SK-N-SH treated with all-trans-retinoic acid at 6 μM for 48 hours (cell line): ENCODE results near the gene EPN1.

Experiments
- ARNTL ChIP-seq: fragments of 450-650 bp; formaldehyde crosslinking; IDR thresholded peaks from 2 replicates; pipeline ENCODE4 v1.5.0; 2020; ENCODE audit warnings: low read depth, mild to moderate bottlenecking, moderate library complexity, borderline replicate concordance
- ESRRG ChIP-seq: fragments of 250-450 bp; sonication (Bioruptor Pico); IDR thresholded peaks from 2 replicates; pipeline ENCODE4 v1.6.1; 2021; ENCODE audit warnings: mild to moderate bottlenecking
- ISL1 ChIP-seq: fragments of 250-450 bp; sonication (Bioruptor Pico); IDR thresholded peaks from 2 replicates; pipeline ENCODE4 v2.1.2; 2022; ENCODE audit warnings: mild to moderate bottlenecking, moderate library complexity
- PATZ1 ChIP-seq: fragments of 250-450 bp; sonication (Bioruptor Pico); IDR thresholded peaks from 2 replicates; pipeline ENCODE4 v1.8.0; 2020; ENCODE audit warnings: mild to moderate bottlenecking, moderate library complexity, borderline replicate concordance
- POU6F1 ChIP-seq: fragments of 250-450 bp; sonication (Bioruptor Pico); IDR thresholded peaks from 2 replicates; pipeline ENCODE4 v1.8.0; 2021; ENCODE audit warnings: low read depth, mild to moderate bottlenecking, moderate library complexity, borderline replicate concordance
- RARB ChIP-seq: fragments of 250-450 bp; sonication (Bioruptor Pico); IDR thresholded peaks from 2 replicates; pipeline ENCODE4 v1.8.0; 2021; ENCODE audit warnings: mild to moderate bottlenecking, moderate library complexity
- TF ChIP-seq, protein P1 (sequence below): fragments of 250-450 bp; sonication (Bioruptor Pico); IDR thresholded peaks from 2 replicates; pipeline ENCODE4 v1.5.1; 2020; ENCODE audit warnings: low read depth, mild to moderate bottlenecking, moderate library complexity

DNA sequence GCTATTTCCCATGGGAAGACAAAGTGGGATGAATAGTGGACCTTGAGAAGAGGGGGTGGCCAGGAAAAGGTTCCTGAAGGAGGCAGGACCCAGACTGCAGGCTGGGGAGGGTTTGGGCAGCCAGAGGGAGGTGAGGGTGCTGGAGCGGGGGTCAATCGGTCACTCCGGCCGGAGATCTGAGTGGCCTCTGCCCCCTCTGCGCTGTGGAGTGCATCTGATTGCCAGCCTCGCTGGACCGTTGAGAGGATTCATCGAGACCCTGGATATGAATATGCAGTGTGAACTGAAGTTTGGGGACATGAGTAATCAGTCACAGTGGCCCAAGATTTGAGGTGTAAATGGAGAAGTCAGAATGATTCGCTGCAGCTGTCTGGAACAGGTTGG is 39.7 kb upstream of the EPN1 start:
- TF ChIP-seq ARNTL (CRISPR knock-in tag) (no peak), ESRRG (CRISPR knock-in tag) (no peak), RARB (CRISPR knock-in tag) (no peak), POU6F1 (CRISPR knock-in tag) (no peak), ISL1 (CRISPR knock-in tag) (no peak), PATZ1 (CRISPR knock-in tag) (no peak)
- TF ChIP-seq, protein P1, sequence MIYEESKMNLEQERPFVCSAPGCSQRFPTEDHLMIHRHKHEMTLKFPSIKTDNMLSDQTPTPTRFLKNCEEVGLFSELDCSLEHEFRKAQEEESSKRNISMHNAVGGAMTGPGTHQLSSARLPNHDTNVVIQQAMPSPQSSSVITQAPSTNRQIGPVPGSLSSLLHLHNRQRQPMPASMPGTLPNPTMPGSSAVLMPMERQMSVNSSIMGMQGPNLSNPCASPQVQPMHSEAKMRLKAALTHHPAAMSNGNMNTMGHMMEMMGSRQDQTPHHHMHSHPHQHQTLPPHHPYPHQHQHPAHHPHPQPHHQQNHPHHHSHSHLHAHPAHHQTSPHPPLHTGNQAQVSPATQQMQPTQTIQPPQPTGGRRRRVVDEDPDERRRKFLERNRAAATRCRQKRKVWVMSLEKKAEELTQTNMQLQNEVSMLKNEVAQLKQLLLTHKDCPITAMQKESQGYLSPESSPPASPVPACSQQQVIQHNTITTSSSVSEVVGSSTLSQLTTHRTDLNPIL = no peak
